H1 (cell line): ENCODE measurements around the gene CRADD. TPM values are rescaled to one million over a fixed set of nuclear protein-coding genes. Genes with fewer than 3 reads are reported as not detected.

Source experiments
- CTCF ChIA-PET: fragments of 300-600 bp; sonication (Branson Sonifier 250); formaldehyde crosslinking; loops from one replicate; lab custom pipeline; 2021; ENCODE audit not compliant: partially characterized antibody; lab: Charles Lee
- POLR2A ChIA-PET: fragments of 300-600 bp; sonication (Branson Sonifier 250); formaldehyde crosslinking; loops from one replicate; lab custom pipeline; 2021; ENCODE audit warnings: inconsistent platforms; ENCODE audit not compliant: partially characterized antibody; lab: Charles Lee
- DNase-seq, 2 experiments: peaks; one replicate each; pipeline versions ENCODE4 v3.0.0 to v3.0.0-alpha.2; 2010 to 2022; ENCODE audit warnings: low spot score in 2 of 2, low read depth in 1 of 2, mixed read lengths in 1 of 2
- FAIRE-seq: peaks from 2 replicates; lab custom pipeline; 2011; peaks lifted over from hg19 to GRCh38; lab: Jason Lieb, UNC
- H2AFZ ChIP-seq: 2 replicates; pipeline ENCODE4 v1.8.1; 2012; ENCODE audit warnings: low read length, inconsistent platforms
- H2AK5ac ChIP-seq: 2 replicates; pipeline ENCODE4 v1.6.1; 2013; ENCODE audit warnings: low read depth, low read length
- H2BK120ac ChIP-seq: replicated peaks from 2 replicates; pipeline ENCODE3; 2013; ENCODE audit warnings: low read depth, low read length, inconsistent platforms
- H2BK12ac ChIP-seq: 2 replicates; pipeline ENCODE4 v1.6.1; 2013; ENCODE audit warnings: low read depth, low read length
- H2BK15ac ChIP-seq: 2 replicates; pipeline ENCODE4 v1.6.1; 2013; ENCODE audit warnings: low read length
- H2BK20ac ChIP-seq: 2 replicates; pipeline ENCODE4 v1.6.1; 2013; ENCODE audit warnings: low read length
- H2BK5ac ChIP-seq: 2 replicates; pipeline ENCODE4 v1.6.1; 2013; ENCODE audit warnings: low read depth, low read length
- H3K14ac ChIP-seq: 2 replicates; pipeline ENCODE4 v1.6.1; 2013; ENCODE audit warnings: inconsistent platforms; ENCODE audit not compliant: insufficient read length
- H3K18ac ChIP-seq: 2 replicates; pipeline ENCODE4 v1.6.1; 2013; ENCODE audit warnings: low read length; ENCODE audit errors: extremely low read depth
- H3K23ac ChIP-seq: 2 replicates; pipeline ENCODE4 v1.6.1; 2013; ENCODE audit warnings: inconsistent platforms; ENCODE audit not compliant: insufficient read length
- H3K23me2 ChIP-seq: 2 replicates; pipeline ENCODE4 v1.6.1; 2013; ENCODE audit warnings: low read depth, low read length
- H3K27ac ChIP-seq: 2 replicates; pipeline ENCODE4 v1.6.1; 2011; ENCODE audit warnings: low read depth, low read length, inconsistent platforms
- H3K27me3 ChIP-seq, 4 experiments: replicated peaks in 1 of 4; 1 replicate in 1 of 4; 2 replicates in 3 of 4; pipeline versions ENCODE4 v1.6.1 to v1.8.1; 2011 to 2013; ENCODE audit warnings: low read length in 3 of 4, mild to moderate bottlenecking in 3 of 4, inconsistent platforms in 2 of 4, mixed read lengths in 2 of 4, moderate library complexity in 1 of 4; ENCODE audit not compliant: control insufficient read depth in 3 of 4, insufficient read depth in 3 of 4; ENCODE audit errors: extremely low read depth in 1 of 4
- H3K36me3 ChIP-seq, 4 experiments: 2 replicates each; pipeline versions ENCODE4 v1.6.1 to v1.8.1; 2011 to 2013; ENCODE audit warnings: mild to moderate bottlenecking in 4 of 4, low read length in 3 of 4, moderate library complexity in 2 of 4, control low read depth in 1 of 4, inconsistent platforms in 1 of 4; ENCODE audit not compliant: insufficient read depth in 4 of 4, control insufficient read depth in 2 of 4
- H3K4ac ChIP-seq: replicated peaks from 2 replicates; pipeline ENCODE3; 2013; ENCODE audit warnings: low read length, low read depth, mixed read lengths, inconsistent platforms; ENCODE audit not compliant: insufficient read length
- H3K4me1 ChIP-seq, 4 experiments: replicated peaks in 1 of 4; 1 replicate in 1 of 4; 2 replicates in 3 of 4; pipeline versions ENCODE4 v1.6.1 to v1.8.1; 2011 to 2013; ENCODE audit warnings: low read length in 3 of 4, inconsistent platforms in 2 of 4, mixed read lengths in 1 of 4; ENCODE audit not compliant: insufficient read depth in 4 of 4, control insufficient read depth in 3 of 4
- H3K4me2 ChIP-seq, 2 experiments: 2 replicates each; pipeline versions ENCODE4 v1.6.1 to v1.8.1; 2011 to 2013; ENCODE audit warnings: low read depth in 2 of 2, low read length in 2 of 2, control low read depth in 1 of 2, inconsistent platforms in 1 of 2, mild to moderate bottlenecking in 1 of 2; ENCODE audit not compliant: insufficient read depth in 1 of 2
- H3K4me3 ChIP-seq, 4 experiments: fragments of 200-600, 300-600 bp in 1 of 4; sonication (generic), shearing (Covaris generic), sonication (Bioruptor Twin) in 1 of 4; 2 replicates each; pipeline versions ENCODE4 v1.5.1 to v1.8.1; 2011 to 2016; ENCODE audit warnings: low read length in 4 of 4, low read depth in 3 of 4, control low read depth in 2 of 4, inconsistent platforms in 2 of 4, mild to moderate bottlenecking in 2 of 4, mixed read lengths in 1 of 4, moderate library complexity in 1 of 4; ENCODE audit not compliant: insufficient read depth in 2 of 4; ENCODE audit errors: extremely low read depth in 1 of 4
- H3K56ac ChIP-seq: replicated peaks from 2 replicates; pipeline ENCODE3; 2013; ENCODE audit warnings: low read depth, mild to moderate bottlenecking, mixed read lengths, low read length, inconsistent platforms; ENCODE audit not compliant: insufficient read length
- H3K79me1 ChIP-seq: 2 replicates; pipeline ENCODE4 v1.6.1; 2013; ENCODE audit warnings: low read depth, low read length, control low read depth
- H3K79me2 ChIP-seq, 2 experiments: 2 replicates each; pipeline versions ENCODE4 v1.6.1 to v1.8.1; 2012 to 2013; ENCODE audit warnings: low read length in 2 of 2, mild to moderate bottlenecking in 2 of 2, inconsistent platforms in 1 of 2; ENCODE audit not compliant: insufficient read depth in 2 of 2, control insufficient read depth in 1 of 2
- H3K9ac ChIP-seq, 4 experiments: replicated peaks in 1 of 4; 1 replicate in 1 of 4; 2 replicates in 3 of 4; pipeline versions ENCODE4 v1.6.1 to v1.8.1; 2011 to 2013; ENCODE audit warnings: low read depth in 3 of 4, low read length in 3 of 4, control low read depth in 2 of 4, mild to moderate bottlenecking in 2 of 4, moderate library complexity in 2 of 4, inconsistent platforms in 1 of 4; ENCODE audit errors: extremely low read depth in 1 of 4
- H3K9me3 ChIP-seq, 2 experiments: 2 replicates each; pipeline versions ENCODE4 v1.6.1 to v1.8.1; 2012 to 2013; ENCODE audit warnings: mild to moderate bottlenecking in 2 of 2, moderate library complexity in 2 of 2, control low read depth in 1 of 2, inconsistent platforms in 1 of 2, low read depth in 1 of 2, low read length in 1 of 2, mixed read lengths in 1 of 2; ENCODE audit not compliant: insufficient read depth in 2 of 2
- H4K20me1 ChIP-seq, 2 experiments: replicated peaks in 1 of 2; 2 replicates each; pipeline versions ENCODE3 to v1.8.1; 2011 to 2013; ENCODE audit warnings: inconsistent platforms in 2 of 2, low read length in 2 of 2, mild to moderate bottlenecking in 1 of 2; ENCODE audit not compliant: insufficient read depth in 2 of 2, control insufficient read depth in 1 of 2
- H4K5ac ChIP-seq: 2 replicates; pipeline ENCODE4 v1.6.1; 2013; ENCODE audit warnings: low read length, low read depth, mixed read lengths, inconsistent platforms; ENCODE audit not compliant: insufficient read length
- H4K8ac ChIP-seq: 2 replicates; pipeline ENCODE4 v1.8.0; 2013; ENCODE audit warnings: mild to moderate bottlenecking, moderate library complexity, low read length, inconsistent platforms; ENCODE audit not compliant: insufficient read depth; ENCODE audit errors: extremely low read depth
- H4K91ac ChIP-seq: replicated peaks from 2 replicates; pipeline ENCODE3; 2013; ENCODE audit warnings: low read length, mixed read lengths, inconsistent platforms; ENCODE audit not compliant: insufficient read length
- BACH1 ChIP-seq: IDR thresholded peaks from 2 replicates; pipeline ENCODE4 v1.6.1; 2012; ENCODE audit warnings: low read length, improper control_type of control experiment
- BRCA1 ChIP-seq: IDR thresholded peaks from 2 replicates; pipeline ENCODE4 v1.6.1; 2012; ENCODE audit warnings: low read depth, low read length, improper control_type of control experiment
- CHD1 ChIP-seq: IDR thresholded peaks from 2 replicates; pipeline ENCODE4 v1.6.1; 2012; ENCODE audit warnings: low read depth, low read length, improper control_type of control experiment
- EGR1 ChIP-seq: IDR thresholded peaks from 2 replicates; pipeline ENCODE4 v1.6.1; 2011; ENCODE audit warnings: low read depth, low read length, borderline replicate concordance
- GTF2F1 ChIP-seq: IDR thresholded peaks from 2 replicates; pipeline ENCODE4 v1.6.1; 2012; ENCODE audit warnings: low read depth, low read length, improper control_type of control experiment, borderline replicate concordance
- KDM5A ChIP-seq: fragments of 200-600 bp; IDR thresholded peaks from 2 replicates; pipeline ENCODE4 v1.7.1; 2012; ENCODE audit warnings: mild to moderate bottlenecking, low read length, inconsistent platforms, mixed read lengths
- POU5F1 ChIP-seq: IDR thresholded peaks from 2 replicates; pipeline ENCODE4 v1.6.1; 2011; ENCODE audit warnings: low read depth, mild to moderate bottlenecking, low read length, moderate library complexity
- SP2 ChIP-seq: IDR thresholded peaks from 2 replicates; pipeline ENCODE4 v1.6.1; 2012; ENCODE audit warnings: mild to moderate bottlenecking, low read length, inconsistent platforms
- SP4 ChIP-seq: IDR thresholded peaks from 2 replicates; pipeline ENCODE4 v1.6.1; 2012; ENCODE audit warnings: low read length, inconsistent platforms
- YY1 ChIP-seq: IDR thresholded peaks from 2 replicates; pipeline ENCODE4 v1.6.1; 2011; ENCODE audit warnings: low read depth, mild to moderate bottlenecking, low read length
- WGBS, 2 experiments: shearing (Covaris generic) in 1 of 2; methylation state at CpG; one replicate each; pipeline versions ENCODE4 v1.1.6 to v1.1.7; 2013 to 2015; ENCODE audit warnings: low lambda C conversion rate in 2 of 2, mixed read lengths in 2 of 2, inconsistent platforms in 1 of 2, low coverage in 1 of 2, missing lambda C conversion rate in 1 of 2; ENCODE audit not compliant: insufficient replicate concordance in 2 of 2, insufficient coverage in 1 of 2, insufficient read length in 1 of 2; ENCODE audit errors: extremely low coverage in 1 of 2, missing lambda C conversion rate in 1 of 2; 5-methylcytosine and 5-hydroxymethylcytosine counted together
- polyA plus RNA-seq, 7 experiments: library from polyadenylated mRNA; depleted of rRNA in 3 of 7; stranded (reverse) in 5 of 7; unstranded in 2 of 7; fragments of >200 nt in 5 of 7; fragments of 200-250 nt in 2 of 7; gene quantifications; 1 replicate in 5 of 7; 2 replicates in 1 of 7; 4 replicates in 1 of 7; pipeline versions ENCODE4 v1.2.1 to v1.2.3, GENCODE V29; 2011 to 2013; ENCODE audit warnings: missing spikeins in 2 of 7, mixed read lengths in 2 of 7
- total RNA-seq: library from RNA; stranded (reverse); fragmentation: NEBNext Ultra II Directional; extraction: Animal tissue kit (Norgen Biotek cat#: 25700); gene quantifications from 2 replicates; pipeline ENCODE4 v1.2.1, GENCODE V29; 2021
- TF ChIP-seq, protein P1 (sequence below), 3 experiments: IDR thresholded peaks; 1 replicate in 2 of 3; 2 replicates in 1 of 3; pipeline versions ENCODE4 v1.5.1 to v1.6.1; 2011; ENCODE audit warnings: low read length in 3 of 3, mild to moderate bottlenecking in 3 of 3, inconsistent platforms in 2 of 3, low read depth in 1 of 3, moderate library complexity in 1 of 3; ENCODE audit not compliant: insufficient read depth in 1 of 3; ENCODE audit errors: control extremely low read depth in 1 of 3

The CRADD gene
- total and polyA plus RNA-seq, 2 of the 8 experiments (the other 6 are each of a cell fraction or from before 2014, with no cell fraction given) = 8.1 to 15.4 TPM

DNA sequence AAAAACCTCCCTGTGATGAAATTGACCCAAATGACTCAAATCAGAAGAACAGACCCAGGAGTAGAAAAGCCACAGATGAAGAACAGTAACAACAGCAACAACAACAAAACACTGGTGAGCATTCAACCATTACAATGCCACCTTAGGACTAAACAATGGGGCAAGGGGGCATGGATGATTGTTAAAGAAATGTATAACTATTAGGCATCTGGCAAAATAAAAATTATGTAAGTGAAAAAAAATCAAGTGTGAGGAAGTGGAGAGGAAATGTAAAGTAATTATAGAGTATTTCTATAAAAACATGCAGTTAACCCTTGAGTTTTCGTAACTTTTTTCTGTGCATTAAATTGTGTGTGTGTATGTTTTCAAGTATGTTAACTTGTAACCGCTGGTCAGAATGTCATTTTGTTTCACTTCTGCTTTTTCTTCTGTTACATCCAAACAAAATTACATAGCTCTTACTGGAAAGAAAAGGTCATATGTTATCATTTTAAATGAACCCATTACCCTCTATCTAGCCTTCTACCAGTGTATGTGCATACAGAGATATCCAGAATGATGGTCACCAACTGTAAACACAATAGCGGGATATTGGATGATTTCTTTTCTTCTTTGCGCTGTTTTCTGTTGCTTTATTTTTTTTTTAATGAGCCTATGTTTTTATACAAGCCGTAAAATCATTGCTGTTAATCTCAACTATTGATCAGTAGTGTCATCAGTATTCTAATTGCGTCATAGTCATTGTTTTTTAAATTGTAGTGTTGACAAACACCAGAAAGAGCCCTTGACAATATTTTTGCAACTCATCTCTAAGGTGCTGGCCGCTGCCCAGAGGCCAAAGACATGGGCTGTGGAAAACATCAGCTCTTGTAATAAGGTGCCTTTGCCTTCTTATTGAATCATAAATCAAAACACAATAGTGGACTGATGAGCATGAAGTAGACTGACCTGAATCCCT is 170.6 kb downstream of the CRADD start:
- Histone ChIP-seq H2AK5ac (no peak overlapping the region), H2AFZ (no peak overlapping the region), H3K4ac (no peak overlapping the region), H3K18ac (no peak overlapping the region), H3K14ac (no peak overlapping the region), H3K4me2 (no peak overlapping the region), H4K91ac (no peak overlapping the region), H2BK120ac (no peak overlapping the region), H3K4me1 (peaks cover 0 to 2% (median under 1%) of the 10 kb centered on the region in 4 experiments; a peak in 2 of 7 replicates), H2BK12ac (no peak overlapping the region), H2BK15ac (no peak overlapping the region), H3K9me3 (no peaks in the 10 kb centered on the region), H4K20me1 (no peaks in the 10 kb centered on the region), H3K23me2 (no peaks in the 10 kb centered on the region), H3K27me3 (no peaks in the 10 kb centered on the region), H3K79me2 (no peaks in the 10 kb centered on the region), H2BK5ac (no peak overlapping the region), H4K5ac (no peak overlapping the region), H3K36me3 (no peaks in the 10 kb centered on the region), H4K8ac (no peak overlapping the region), H3K79me1 (no peaks in the 10 kb centered on the region), H3K9ac (no peak overlapping the region), H3K56ac (no peak overlapping the region), H3K23ac (no peak overlapping the region), H2BK20ac (no peak overlapping the region), H3K27ac (no peak overlapping the region), H3K4me3 (no peak overlapping the region)
- no peak for DNase-seq
- ChIA-PET CTCF (interaction anchor here (0.7 to 1.1 kb wide), 2 partner anchors 126 to 213 kb away, joined by 3 to 5 read pairs; no protein-coding TSS in a partner anchor), POLR2A (no interaction called here)
- WGBS, 2 experiments = 87% methylated on average over 7 of the region's 7 CpGs; no CpG with 5 or more reads in 1 of the 2 experiments
- FAIRE-seq = no peak
- TF ChIP-seq GTF2F1 = no peak
- no peak for TF ChIP-seq YY1
- TF ChIP-seq EGR1 = no peak
- TF ChIP-seq SP4 = no peak
- no peak for TF ChIP-seq SP2
- TF ChIP-seq BACH1 = no peak
- TF ChIP-seq KDM5A = no peak
- TF ChIP-seq BRCA1 = no peak
- TF ChIP-seq, protein P1, sequence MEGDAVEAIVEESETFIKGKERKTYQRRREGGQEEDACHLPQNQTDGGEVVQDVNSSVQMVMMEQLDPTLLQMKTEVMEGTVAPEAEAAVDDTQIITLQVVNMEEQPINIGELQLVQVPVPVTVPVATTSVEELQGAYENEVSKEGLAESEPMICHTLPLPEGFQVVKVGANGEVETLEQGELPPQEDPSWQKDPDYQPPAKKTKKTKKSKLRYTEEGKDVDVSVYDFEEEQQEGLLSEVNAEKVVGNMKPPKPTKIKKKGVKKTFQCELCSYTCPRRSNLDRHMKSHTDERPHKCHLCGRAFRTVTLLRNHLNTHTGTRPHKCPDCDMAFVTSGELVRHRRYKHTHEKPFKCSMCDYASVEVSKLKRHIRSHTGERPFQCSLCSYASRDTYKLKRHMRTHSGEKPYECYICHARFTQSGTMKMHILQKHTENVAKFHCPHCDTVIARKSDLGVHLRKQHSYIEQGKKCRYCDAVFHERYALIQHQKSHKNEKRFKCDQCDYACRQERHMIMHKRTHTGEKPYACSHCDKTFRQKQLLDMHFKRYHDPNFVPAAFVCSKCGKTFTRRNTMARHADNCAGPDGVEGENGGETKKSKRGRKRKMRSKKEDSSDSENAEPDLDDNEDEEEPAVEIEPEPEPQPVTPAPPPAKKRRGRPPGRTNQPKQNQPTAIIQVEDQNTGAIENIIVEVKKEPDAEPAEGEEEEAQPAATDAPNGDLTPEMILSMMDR (IDR thresholded peaks at IDR 0.05; ENCODE audit: control extremely low read depth in 1 of 3, insufficient read depth in 1 of 3, low read depth in 1 of 3, low read length in 3 of 3) = no peak
- TF ChIP-seq CHD1 = no peak
- TF ChIP-seq POU5F1 = no peak
